ENCODE measurements around the gene HTT. TPM values are rescaled to one million over a fixed set of nuclear protein-coding genes. Genes with fewer than 3 reads are reported as not detected.

HTT gene
- total and polyA plus RNA-seq, 10 donors, result 10.0 to 124 (median 84.4) TPM

DNA sequence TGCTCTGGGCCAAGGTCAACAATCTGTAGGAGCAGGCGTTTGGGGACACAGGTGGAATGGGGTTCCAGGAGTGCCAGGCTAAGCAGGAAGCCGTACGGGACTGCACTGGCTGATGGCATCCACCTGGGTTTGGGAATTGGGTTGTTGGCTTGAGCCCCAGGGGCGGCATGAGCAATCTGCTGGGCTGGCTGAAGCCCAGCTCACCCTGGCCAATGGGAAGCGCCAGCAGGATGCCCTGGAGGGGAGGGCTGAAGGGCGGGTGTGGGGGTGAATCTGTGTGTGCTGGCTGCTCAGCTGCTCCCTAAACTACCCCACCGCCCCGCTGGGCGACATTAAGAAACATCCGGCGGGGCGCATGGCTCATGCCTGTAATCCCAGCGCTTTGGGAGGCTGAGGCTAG, 209.4 kb downstream of the HTT start:
- TF ChIP-seq POLR2AphosphoS5 (IDR thresholded peaks at IDR 0.05), result no peak
- TF ChIP-seq, protein P1, sequence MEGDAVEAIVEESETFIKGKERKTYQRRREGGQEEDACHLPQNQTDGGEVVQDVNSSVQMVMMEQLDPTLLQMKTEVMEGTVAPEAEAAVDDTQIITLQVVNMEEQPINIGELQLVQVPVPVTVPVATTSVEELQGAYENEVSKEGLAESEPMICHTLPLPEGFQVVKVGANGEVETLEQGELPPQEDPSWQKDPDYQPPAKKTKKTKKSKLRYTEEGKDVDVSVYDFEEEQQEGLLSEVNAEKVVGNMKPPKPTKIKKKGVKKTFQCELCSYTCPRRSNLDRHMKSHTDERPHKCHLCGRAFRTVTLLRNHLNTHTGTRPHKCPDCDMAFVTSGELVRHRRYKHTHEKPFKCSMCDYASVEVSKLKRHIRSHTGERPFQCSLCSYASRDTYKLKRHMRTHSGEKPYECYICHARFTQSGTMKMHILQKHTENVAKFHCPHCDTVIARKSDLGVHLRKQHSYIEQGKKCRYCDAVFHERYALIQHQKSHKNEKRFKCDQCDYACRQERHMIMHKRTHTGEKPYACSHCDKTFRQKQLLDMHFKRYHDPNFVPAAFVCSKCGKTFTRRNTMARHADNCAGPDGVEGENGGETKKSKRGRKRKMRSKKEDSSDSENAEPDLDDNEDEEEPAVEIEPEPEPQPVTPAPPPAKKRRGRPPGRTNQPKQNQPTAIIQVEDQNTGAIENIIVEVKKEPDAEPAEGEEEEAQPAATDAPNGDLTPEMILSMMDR (IDR thresholded peaks at IDR 0.05 in 8 of 11, conservative IDR thresholded peaks at IDR 0.05 in 3 of 11), result no peak
- 72 to 91% (median 90%) methylated on average over 12 to 13 of the region's 13 CpGs for WGBS, 5 donors
- Histone ChIP-seq H3K4me1 (peaks cover 9 to 31% (median 21%) of the 10 kb centered on the region in 6 donors), H3K36me3 (no peaks in the 10 kb centered on the region), H3K4me3 (no peak overlapping the region), H3K27me3 (replicated peaks in 1 of 7) (peaks cover 0 to 53% (median 0%) of the 10 kb centered on the region in 7 donors), H3K9me3 (peaks cover 0 to 15% (median 0%) of the 10 kb centered on the region in 8 donors), H3K27ac (no peak overlapping the region)
- intact Hi-C loops (cut with DNase I; ENCODE audit: low total_unique reads), result loop anchor here (10.0 kb wide), 1 partner anchor 79 kb away; no protein-coding TSS in a partner anchor
- DNase-seq, result no peak

DNA sequence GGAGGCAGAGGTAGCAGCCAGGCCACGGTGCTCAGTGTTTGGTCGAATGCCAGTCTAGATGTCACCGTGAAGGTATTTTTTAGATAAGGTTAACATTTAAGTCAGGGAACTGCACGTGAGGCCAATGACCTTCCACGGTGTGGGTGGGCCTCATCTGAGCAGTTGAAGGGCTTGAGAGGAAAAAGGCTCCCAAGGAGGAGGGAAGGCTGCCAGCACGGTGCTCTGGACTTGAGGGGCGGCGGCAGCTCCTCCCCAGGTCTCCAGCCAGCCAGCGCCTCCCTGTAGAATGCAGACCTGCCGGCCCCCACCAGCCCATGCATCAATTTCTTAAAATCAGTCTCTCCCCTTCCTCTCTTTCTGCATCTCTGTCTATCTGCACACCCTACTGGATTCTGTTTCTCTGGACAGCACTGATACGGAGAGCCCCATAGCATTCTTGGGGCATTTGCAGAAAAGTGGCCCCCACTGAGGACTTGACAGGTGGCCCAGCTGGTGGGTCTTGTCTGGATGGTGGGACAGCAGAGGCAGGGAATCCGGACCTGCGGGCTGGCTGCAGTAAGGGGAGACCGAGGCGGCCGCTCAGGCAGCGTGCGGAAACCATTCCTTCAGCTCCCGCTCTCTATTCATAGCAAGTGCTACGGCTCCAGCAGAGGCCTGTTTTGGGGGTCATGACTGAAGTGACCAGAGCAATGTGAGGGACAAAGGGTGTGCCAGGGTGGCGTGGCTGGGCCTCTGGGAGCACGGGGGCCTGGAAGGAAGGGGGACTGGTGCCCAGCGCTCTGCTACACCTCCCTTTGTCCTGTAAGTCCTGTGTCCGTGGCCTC, 210.5 kb downstream of the HTT start:
- 80 to 92% (median 86%) methylated on average over 22 to 24 of the region's 24 CpGs for WGBS, 5 donors
- H3K27me3 ChIP-seq (replicated peaks in 1 of 7), result peaks cover 0 to 55% (median 0%) of the 10 kb centered on the region in 7 donors
- no peak for TF ChIP-seq POLR2AphosphoS5 (IDR thresholded peaks at IDR 0.05)
- TF ChIP-seq, protein P1 (IDR thresholded peaks at IDR 0.05 in 8 of 11, conservative IDR thresholded peaks at IDR 0.05 in 3 of 11), result no peak
- no peak for TF ChIP-seq POLR2A (IDR thresholded peaks at IDR 0.05)
- no peak for DNase-seq
- H3K9me3 ChIP-seq, result peaks cover 0 to 8% (median 0%) of the 10 kb centered on the region in 8 donors
- H3K27ac ChIP-seq, result no peak overlapping the region
- H3K4me1 ChIP-seq, result peaks cover 9 to 33% (median 21%) of the 10 kb centered on the region in 6 donors
- intact Hi-C loops (cut with DNase I; ENCODE audit: low total_unique reads), result loop anchor here (10.0 kb wide), 1 partner anchor 80 kb away; no protein-coding TSS in a partner anchor
- H3K4me3 ChIP-seq, result peak overlapping the region in 1 of 8 donors; percentile 33
- H3K36me3 ChIP-seq, result no peaks in the 10 kb centered on the region

DNA sequence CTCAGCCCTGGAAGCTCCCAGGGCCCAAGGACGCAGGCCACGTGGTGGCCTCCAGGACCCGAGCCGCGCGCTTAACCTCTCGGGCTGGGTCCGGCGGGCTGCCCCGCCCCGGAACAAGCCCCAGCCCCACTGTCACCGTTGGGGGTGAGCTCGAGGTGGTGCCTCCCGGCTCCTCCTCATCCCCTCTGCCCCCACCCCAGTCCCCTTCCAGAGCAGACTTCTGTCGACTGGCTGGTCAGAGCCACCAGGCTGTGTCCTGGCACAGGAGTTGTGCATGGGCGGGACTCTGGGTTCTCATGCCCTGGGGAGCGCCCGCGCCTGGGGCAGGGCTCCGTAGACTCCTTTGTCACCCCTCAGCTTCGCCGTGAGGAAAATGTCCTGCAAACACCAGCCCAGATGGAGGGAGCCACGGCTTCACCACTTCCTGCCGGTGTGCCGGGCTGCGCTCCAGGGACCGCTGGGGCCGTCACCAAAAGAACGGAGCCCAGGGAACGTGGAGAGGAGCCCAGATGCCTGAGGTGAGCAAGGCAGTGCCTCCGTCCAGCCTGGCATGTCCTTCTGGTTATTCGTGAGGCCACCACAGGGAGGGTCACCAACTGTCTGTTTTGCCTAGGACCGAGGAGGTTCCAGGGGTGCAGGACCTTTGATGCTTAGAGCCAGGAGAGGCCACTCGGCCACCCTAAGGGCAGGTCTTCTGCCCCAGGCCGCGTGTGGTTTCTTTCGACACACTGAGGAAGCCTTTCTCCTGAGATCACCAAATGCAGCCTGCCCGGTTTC, 211.3 kb downstream of the HTT start:
- TF ChIP-seq POLR2A (IDR thresholded peaks at IDR 0.05) (no peak), POLR2AphosphoS5 (IDR thresholded peaks at IDR 0.05) (peak in 2 of 3 donors; percentile 12 to 37)
- TF ChIP-seq, protein P1 (IDR thresholded peaks at IDR 0.05 in 8 of 11, conservative IDR thresholded peaks at IDR 0.05 in 3 of 11), result no peak
- no peaks in the 10 kb centered on the region for H3K36me3 ChIP-seq
- intact Hi-C loops (cut with DNase I; ENCODE audit: low total_unique reads), result loop anchor here (10.0 kb wide), 1 partner anchor 81 kb away; no protein-coding TSS in a partner anchor
- peak; percentile 85 for DNase-seq
- H3K27me3 ChIP-seq (replicated peaks in 1 of 7), result peaks cover 0 to 61% (median 0%) of the 10 kb centered on the region in 7 donors
- H3K27ac ChIP-seq, result no peak overlapping the region
- peaks cover 0 to 8% (median 0%) of the 10 kb centered on the region in 8 donors for H3K9me3 ChIP-seq
- H3K4me3 ChIP-seq, result peak overlapping the region in 1 of 8 donors; percentile 33
- peaks cover 9 to 33% (median 21%) of the 10 kb centered on the region in 6 donors for H3K4me1 ChIP-seq
- 38 to 51% (median 44%) methylated on average over 21 to 38 of the region's 38 CpGs for WGBS, 5 donors

Data from spleen (tissue), 11 donors.